DND-41 (cell line): Measurements from ENCODE around the gene LDLRAD2.
"Not testable (repeated sequence)": the region's sequence is repeated elsewhere in the genome, so short reads cannot be mapped to it uniquely, and the experiment has no call there.

ENCODE experiments used
- ATAC-seq: fragments of 200-7000 bp; cut with Tn5 transposase; 3 replicates; pipeline ENCODE4 v1.9.1; 2021; ENCODE audit warnings: low read depth; ENCODE audit not compliant: insufficient read depth
- DNase-seq: peaks from one replicate; pipeline ENCODE4 v3.0.0-alpha.2; 2020
- H2AFZ ChIP-seq: 2 replicates; pipeline ENCODE4 v1.6.0; 2012; ENCODE audit warnings: low read depth, low read length
- H3K27ac ChIP-seq: 2 replicates; pipeline ENCODE4 v1.5.1; 2012; ENCODE audit warnings: low read length, inconsistent platforms
- H3K27me3 ChIP-seq: fragments of 200-600 bp; sonication (generic); 2 replicates; pipeline ENCODE4 v1.6.0; 2012; ENCODE audit warnings: low read length, mild to moderate bottlenecking, inconsistent platforms; ENCODE audit not compliant: insufficient read depth, poor library complexity
- H3K36me3 ChIP-seq: 2 replicates; pipeline ENCODE4 v1.5.1; 2012; ENCODE audit warnings: low read length, inconsistent platforms; ENCODE audit not compliant: insufficient read depth
- H3K4me1 ChIP-seq: 2 replicates; pipeline ENCODE4 v1.5.1; 2012; ENCODE audit warnings: mild to moderate bottlenecking, low read length; ENCODE audit not compliant: insufficient read depth
- H3K4me2 ChIP-seq: 2 replicates; pipeline ENCODE4 v1.6.0; 2012; ENCODE audit warnings: mild to moderate bottlenecking, moderate library complexity, low read length, inconsistent platforms; ENCODE audit not compliant: insufficient read depth
- H3K4me3 ChIP-seq, 2 experiments: fragments of 200-600 bp in 1 of 2; shearing (Covaris generic) in 1 of 2; 2 replicates each; pipeline ENCODE4 v1.5.1; 2012 to 2016; ENCODE audit warnings: inconsistent platforms in 2 of 2, low read length in 2 of 2, mild to moderate bottlenecking in 2 of 2, low read depth in 1 of 2, moderate library complexity in 1 of 2
- H3K79me2 ChIP-seq: 2 replicates; pipeline ENCODE4 v1.6.0; 2012; ENCODE audit warnings: low read length, inconsistent platforms; ENCODE audit not compliant: insufficient read depth
- H3K9ac ChIP-seq: 2 replicates; pipeline ENCODE4 v1.6.0; 2012; ENCODE audit warnings: low read depth, mild to moderate bottlenecking, inconsistent platforms, low read length, moderate library complexity
- H3K9me3 ChIP-seq: 2 replicates; pipeline ENCODE4 v1.5.1; 2012; ENCODE audit warnings: low read length, moderate library complexity, mild to moderate bottlenecking, inconsistent platforms; ENCODE audit not compliant: insufficient read depth, severe bottlenecking
- H4K20me1 ChIP-seq: 2 replicates; pipeline ENCODE4 v1.6.0; 2012; ENCODE audit warnings: low read length; ENCODE audit not compliant: insufficient read depth
- CTCF ChIP-seq: IDR thresholded peaks from 2 replicates; pipeline ENCODE4 v1.5.1; 2012; ENCODE audit warnings: borderline replicate concordance, low read length, moderate library complexity, mild to moderate bottlenecking; ENCODE audit not compliant: poor library complexity, severe bottlenecking; ENCODE audit errors: extremely low read depth
- EZH2 ChIP-seq: IDR thresholded peaks from 3 replicates; pipeline ENCODE4 v1.6.1; 2012; ENCODE audit warnings: borderline replicate concordance, low read depth, mild to moderate bottlenecking, moderate library complexity, low read length, inconsistent platforms; ENCODE audit not compliant: severe bottlenecking

Gene LDLRAD2

GRCh38 chr1:21825393-21825792, 13.3 kb downstream of the LDLRAD2 start:
- Histone ChIP-seq H3K27ac (no peak overlapping the region), H3K4me2 (no peak overlapping the region), H3K36me3 (no peaks in the 10 kb centered on the region), H3K79me2 (no peaks in the 10 kb centered on the region), H3K9me3 (no peaks in the 10 kb centered on the region), H3K4me1 (no peaks in the 10 kb centered on the region), H3K9ac (no peak overlapping the region), H3K4me3 (no peak overlapping the region), H4K20me1 (no peaks in the 10 kb centered on the region; the same call in 1 of the 2 replicates), H3K27me3 (no peaks in the 10 kb centered on the region), H2AFZ (no peak overlapping the region)
- TF ChIP-seq CTCF, result no peak
- TF ChIP-seq EZH2, result no peak
- DNase-seq (no peak), ATAC-seq (no peak)

DNA sequence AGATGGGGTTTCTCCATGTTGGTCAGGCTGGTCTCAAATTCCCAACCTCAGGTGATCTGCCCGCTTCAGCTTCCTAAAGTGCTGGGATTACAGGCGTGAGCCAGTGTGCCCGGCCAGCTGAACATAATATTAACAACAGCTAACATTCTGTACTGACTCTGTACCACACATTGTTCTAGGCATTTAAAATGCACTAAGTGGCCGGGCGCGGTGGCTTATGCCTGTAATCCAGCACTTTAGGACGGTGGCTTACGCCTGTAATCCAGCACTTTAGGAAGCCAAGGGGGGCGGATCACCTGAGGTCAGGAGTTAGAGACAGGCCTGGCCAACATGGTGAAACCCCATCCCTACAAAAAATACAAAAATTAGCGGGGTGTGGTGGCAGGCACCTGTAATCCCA, 14.6 kb downstream of the LDLRAD2 start:
- not testable (repeated sequence) for H3K36me3 ChIP-seq, H3K9ac ChIP-seq, H3K9me3 ChIP-seq, H3K4me2 ChIP-seq, H3K27me3 ChIP-seq, H3K27ac ChIP-seq, H3K79me2 ChIP-seq, ATAC-seq, DNase-seq, H2AFZ ChIP-seq, H3K4me3 ChIP-seq, H4K20me1 ChIP-seq, H3K4me1 ChIP-seq

- Histone ChIP-seq H3K79me2 (no peaks in the 10 kb centered on the region), H4K20me1 (no peaks in the 10 kb centered on the region), H3K4me3 (no peak overlapping the region), H3K36me3 (no peaks in the 10 kb centered on the region), H2AFZ (no peak overlapping the region), H3K9ac (no peak overlapping the region), H3K4me1 (no peaks in the 10 kb centered on the region), H3K27me3 (no peaks in the 10 kb centered on the region), H3K27ac (no peak overlapping the region), H3K4me2 (no peak overlapping the region), H3K9me3 (no peaks in the 10 kb centered on the region)
- TF ChIP-seq EZH2 (no peak), CTCF (no peak)
- ATAC-seq, result no peak
- DNase-seq, result no peak
These were observed 15.1 kb downstream of the LDLRAD2 start for GRCh38 chr1:21827141-21827679.

DNA sequence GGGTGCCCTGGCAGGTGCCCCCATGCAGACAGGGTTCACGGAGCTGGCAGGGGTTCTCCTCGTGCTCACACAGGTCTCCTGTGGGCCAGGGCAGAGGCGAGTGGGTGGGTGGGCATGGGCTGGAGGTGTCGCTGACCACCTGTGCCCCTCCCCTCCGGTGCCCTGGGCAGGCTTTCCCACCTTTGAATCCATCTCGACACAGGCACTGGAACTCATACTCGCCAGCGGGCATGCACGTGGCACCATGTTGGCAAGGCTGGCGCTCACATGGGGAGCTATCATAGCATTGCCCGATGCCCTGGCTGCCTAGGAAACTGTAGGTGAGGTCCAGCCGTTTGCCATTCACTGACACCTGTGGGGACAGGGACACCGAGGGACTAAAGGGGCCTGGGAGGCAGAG, 16.0 kb downstream of the LDLRAD2 start:
- no peak for DNase-seq
- Histone ChIP-seq H3K79me2 (no peaks in the 10 kb centered on the region), H3K27ac (no peak overlapping the region), H2AFZ (no peak overlapping the region), H4K20me1 (no peaks in the 10 kb centered on the region), H3K4me2 (no peak overlapping the region), H3K4me3 (no peak overlapping the region), H3K9ac (no peak overlapping the region), H3K36me3 (no peaks in the 10 kb centered on the region), H3K27me3 (no peaks in the 10 kb centered on the region), H3K9me3 (no peaks in the 10 kb centered on the region), H3K4me1 (no peaks in the 10 kb centered on the region)
- TF ChIP-seq CTCF, result no peak
- TF ChIP-seq EZH2, result no peak
- ATAC-seq, result no peak
